Erythroblast (primary cell): ENCODE data around the gene PTPRN2.

Source experiments
- DNase-seq, 2 experiments: peaks; one replicate each; lab custom pipeline; 2025; lab: John Stamatoyannopoulos, UW
- GATA1 ChIP-seq: IDR thresholded peaks from 2 replicates; pipeline ENCODE4 v1.6.1; 2011; ENCODE audit warnings: low read depth, mild to moderate bottlenecking, control low read depth, low read length, moderate library complexity
- POLR2A ChIP-seq: IDR thresholded peaks from 2 replicates; pipeline ENCODE4 v1.6.1; 2011; ENCODE audit warnings: mild to moderate bottlenecking, low read length

The PTPRN2 gene

GRCh38 chr7:158502068-158502750 lies 85.4 kb downstream of the PTPRN2 start:
- no peak for DNase-seq
- TF ChIP-seq POLR2A = no peak
- TF ChIP-seq GATA1 = no peak

- DNase-seq = no peak
- TF ChIP-seq POLR2A (no peak), GATA1 (no peak)
Observed at GRCh38 chr7:158501393-158502067, 86.1 kb downstream of the PTPRN2 start.

GRCh38 chr7:158500651-158501052 lies 87.0 kb downstream of the PTPRN2 start:
- no peak for DNase-seq
- TF ChIP-seq POLR2A = no peak
- no peak for TF ChIP-seq GATA1

GRCh38 chr7:158499082-158499455 lies 88.6 kb downstream of the PTPRN2 start:
- TF ChIP-seq GATA1 (no peak), POLR2A (no peak)
- no peak for DNase-seq

GRCh38 chr7:158498443-158499081 lies 89.1 kb downstream of the PTPRN2 start:
- DNase-seq = no peak
- TF ChIP-seq GATA1 = no peak
- no peak for TF ChIP-seq POLR2A

- no peak for DNase-seq
- TF ChIP-seq GATA1 (no peak), POLR2A (no peak)
Observed at GRCh38 chr7:158497627-158498026, 90.0 kb downstream of the PTPRN2 start.

- TF ChIP-seq GATA1 (no peak), POLR2A (no peak)
- DNase-seq = peak; percentile 10 to 34
Observed at GRCh38 chr7:158495786-158496185, 91.8 kb downstream of the PTPRN2 start.

- no peak for DNase-seq
- TF ChIP-seq POLR2A (no peak), GATA1 (no peak)
Observed at GRCh38 chr7:158495216-158495615, 92.4 kb downstream of the PTPRN2 start.

GRCh38 chr7:158494643-158495042 lies 93.0 kb downstream of the PTPRN2 start:
- no peak for TF ChIP-seq POLR2A
- no peak for DNase-seq

- TF ChIP-seq POLR2A = no peak
- TF ChIP-seq GATA1 = no peak
- DNase-seq = no peak
Observed at GRCh38 chr7:158494162-158494586, 93.4 kb downstream of the PTPRN2 start.

GRCh38 chr7:158492367-158492764 lies 95.3 kb downstream of the PTPRN2 start:
- no peak for TF ChIP-seq GATA1
- TF ChIP-seq POLR2A = no peak
- DNase-seq = no peak

- no peak for DNase-seq
- TF ChIP-seq GATA1 (no peak), POLR2A (no peak)
Observed at GRCh38 chr7:158491094-158491493, 96.5 kb downstream of the PTPRN2 start.

- no peak for TF ChIP-seq POLR2A
- DNase-seq = no peak
Observed at GRCh38 chr7:158490171-158490782, 97.3 kb downstream of the PTPRN2 start.
